Esophagus (tissue), 2 donors: ENCODE results near the gene SORCS1. TPM values are rescaled to one million over a fixed set of nuclear protein-coding genes. Genes with fewer than 3 reads are reported as not detected.

Source experiments
- H3K27ac ChIP-seq, 2 donors: one replicate each; pipeline ENCODE4 v1.5.1; 2013; ENCODE audit warnings: low read depth in 2 of 2, mild to moderate bottlenecking in 2 of 2, inconsistent platforms in 1 of 2, low read length in 1 of 2, moderate library complexity in 1 of 2
- H3K27me3 ChIP-seq, 2 donors: one replicate each; pipeline ENCODE4 v1.6.1; 2013; ENCODE audit warnings: low read length in 2 of 2, control low read depth in 1 of 2, mild to moderate bottlenecking in 1 of 2; ENCODE audit not compliant: insufficient read depth in 2 of 2, control insufficient read depth in 1 of 2
- H3K36me3 ChIP-seq, 2 donors: one replicate each; pipeline ENCODE4 v1.6.1; 2013; ENCODE audit warnings: low read length in 1 of 2; ENCODE audit not compliant: control insufficient read depth in 2 of 2, insufficient read depth in 2 of 2
- H3K4me1 ChIP-seq, 2 donors: one replicate each; pipeline ENCODE4 v1.6.1; 2013; ENCODE audit warnings: low read length in 1 of 2; ENCODE audit not compliant: control insufficient read depth in 2 of 2, insufficient read depth in 2 of 2
- H3K4me3 ChIP-seq, 2 donors: one replicate each; pipeline ENCODE4 v1.5.1; 2013; ENCODE audit warnings: low read length in 2 of 2, mild to moderate bottlenecking in 2 of 2, low read depth in 1 of 2, moderate library complexity in 1 of 2
- H3K9me3 ChIP-seq, 2 donors: one replicate each; pipeline ENCODE4 v1.6.1; 2013; ENCODE audit warnings: mild to moderate bottlenecking in 2 of 2, low read depth in 1 of 2, low read length in 1 of 2, moderate library complexity in 1 of 2; ENCODE audit not compliant: control insufficient read depth in 2 of 2, insufficient read depth in 1 of 2
- WGBS, 2 donors: extraction: QIAGEN DNeasy Blood & Tissue Kit; methylation state at CpG; one replicate each; pipeline ENCODE4 v1.1.7; 2013; 5-methylcytosine and 5-hydroxymethylcytosine counted together
- polyA plus RNA-seq, 2 donors: library from polyadenylated mRNA; stranded (reverse); fragments of 200-250 nt; gene quantifications; one replicate each; pipeline ENCODE4 v1.2.3, GENCODE V29; 2013
- donor health status: healthy with polysubstance abuse.
- donor health status: Bipolar disorder and iron deficiency.

The SORCS1 gene
- polyA plus RNA-seq, 2 donors: 0.10 to 0.34 TPM

GRCh38 chr10:106711313-106711906 is 453.1 kb downstream of the SORCS1 start:
- Histone ChIP-seq H3K4me3 (no peak overlapping the region), H3K27ac (no peak overlapping the region), H3K4me1 (no peaks in the 10 kb centered on the region), H3K27me3 (no peaks in the 10 kb centered on the region), H3K9me3 (no peaks in the 10 kb centered on the region), H3K36me3 (no peaks in the 10 kb centered on the region)
- 74 to 78% methylated on average over 6 of the region's 6 CpGs for WGBS, 2 donors

GRCh38 chr10:106708506-106708905 is 456.0 kb downstream of the SORCS1 start:
- Histone ChIP-seq H3K9me3 (no peaks in the 10 kb centered on the region), H3K4me3 (no peak overlapping the region), H3K4me1 (no peaks in the 10 kb centered on the region), H3K36me3 (no peaks in the 10 kb centered on the region), H3K27ac (no peak overlapping the region), H3K27me3 (no peaks in the 10 kb centered on the region)
- WGBS, 2 donors: 57 to 63% methylated on average over 2 of the region's 2 CpGs

- Histone ChIP-seq H3K4me1 (no peaks in the 10 kb centered on the region), H3K9me3 (no peaks in the 10 kb centered on the region), H3K27ac (no peak overlapping the region), H3K36me3 (no peaks in the 10 kb centered on the region), H3K27me3 (no peaks in the 10 kb centered on the region), H3K4me3 (no peak overlapping the region)
- 58 to 63% methylated on average over 3 of the region's 3 CpGs for WGBS, 2 donors
These were observed 456.8 kb downstream of the SORCS1 start for GRCh38 chr10:106707657-106708056.

- Histone ChIP-seq H3K4me3 (no peak overlapping the region), H3K9me3 (no peaks in the 10 kb centered on the region), H3K4me1 (no peaks in the 10 kb centered on the region), H3K27ac (no peak overlapping the region), H3K27me3 (no peaks in the 10 kb centered on the region), H3K36me3 (no peaks in the 10 kb centered on the region)
These were observed 458.4 kb downstream of the SORCS1 start for GRCh38 chr10:106706127-106706526.

- H3K27me3 ChIP-seq: no peaks in the 10 kb centered on the region
- H3K36me3 ChIP-seq: no peaks in the 10 kb centered on the region
- no peak overlapping the region for H3K27ac ChIP-seq
- H3K9me3 ChIP-seq: no peaks in the 10 kb centered on the region
- no peak overlapping the region for H3K4me3 ChIP-seq
- no peaks in the 10 kb centered on the region for H3K4me1 ChIP-seq
- 16 to 17% methylated on average over 9 of the region's 9 CpGs for WGBS, 2 donors
These were observed 458.8 kb downstream of the SORCS1 start for GRCh38 chr10:106705681-106706100.

- Histone ChIP-seq H3K27ac (no peak overlapping the region), H3K36me3 (no peaks in the 10 kb centered on the region), H3K9me3 (no peaks in the 10 kb centered on the region), H3K4me1 (no peaks in the 10 kb centered on the region), H3K4me3 (no peak overlapping the region), H3K27me3 (no peaks in the 10 kb centered on the region)
- WGBS, 2 donors: 66 to 78% methylated on average over 2 of the region's 2 CpGs
These were observed 468.3 kb downstream of the SORCS1 start for GRCh38 chr10:106696239-106696638.

GRCh38 chr10:106694696-106695095 is 469.8 kb downstream of the SORCS1 start:
- no peaks in the 10 kb centered on the region for H3K27me3 ChIP-seq
- H3K4me1 ChIP-seq: no peaks in the 10 kb centered on the region
- H3K36me3 ChIP-seq: no peaks in the 10 kb centered on the region
- WGBS, 2 donors: 67 to 70% methylated on average over 1 of the region's 1 CpG
- no peak overlapping the region for H3K27ac ChIP-seq
- no peaks in the 10 kb centered on the region for H3K9me3 ChIP-seq
- H3K4me3 ChIP-seq: no peak overlapping the region

- Histone ChIP-seq H3K27me3 (no peaks in the 10 kb centered on the region), H3K4me1 (no peaks in the 10 kb centered on the region), H3K27ac (no peak overlapping the region)
These were observed 482.3 kb downstream of the SORCS1 start for GRCh38 chr10:106682175-106682574.

GRCh38 chr10:106680061-106680460 is 484.4 kb downstream of the SORCS1 start:
- WGBS, 2 donors: 81% methylated on average over 2 of the region's 2 CpGs
- H3K4me1 ChIP-seq: no peaks in the 10 kb centered on the region
- no peaks in the 10 kb centered on the region for H3K9me3 ChIP-seq
- H3K4me3 ChIP-seq: no peak overlapping the region
- H3K27ac ChIP-seq: no peak overlapping the region
- no peaks in the 10 kb centered on the region for H3K36me3 ChIP-seq
- no peaks in the 10 kb centered on the region for H3K27me3 ChIP-seq

More at GRCh38 chr10:106682175-106682574, 482.3 kb downstream of the SORCS1 start:
- Histone ChIP-seq H3K9me3 (no peaks in the 10 kb centered on the region), H3K36me3 (no peaks in the 10 kb centered on the region), H3K4me3 (no peak overlapping the region)

GRCh38 chr10:106679314-106679713 is 485.2 kb downstream of the SORCS1 start:
- Histone ChIP-seq H3K4me3 (no peak overlapping the region), H3K36me3 (no peaks in the 10 kb centered on the region), H3K4me1 (no peaks in the 10 kb centered on the region), H3K27me3 (no peaks in the 10 kb centered on the region), H3K27ac (no peak overlapping the region), H3K9me3 (no peaks in the 10 kb centered on the region)
